OCI-LY7 (cell line): ENCODE measurements around the gene KCTD13.

Source experiments
- CTCF ChIP-seq: fragments of 200-600 bp; sonication (generic); conservative IDR thresholded peaks from 2 replicates; pipeline ENCODE4 v1.5.1; 2014; ENCODE audit warnings: mild to moderate bottlenecking, antibody characterized with exemption, low read length, moderate library complexity, mixed read lengths
- EZH2phosphoT487 ChIP-seq: fragments of 200-600 bp; sonication (generic); IDR thresholded peaks from 2 replicates; pipeline ENCODE4 v1.6.1; 2018; ENCODE audit warnings: low read depth, borderline replicate concordance, mild to moderate bottlenecking, mixed run types, antibody characterized with exemption, low read length, moderate library complexity, mixed read lengths

- TF ChIP-seq CTCF (no peak), EZH2phosphoT487 (no peak)
Observed at GRCh38 chr16:29920288-29921033, 5.6 kb downstream of the KCTD13 start.
